ENCODE measurements around the gene EMC6.

GRCh38 chr17:3708366-3708765 is 39.8 kb downstream of the EMC6 start:
- TF ChIP-seq, protein P1, sequence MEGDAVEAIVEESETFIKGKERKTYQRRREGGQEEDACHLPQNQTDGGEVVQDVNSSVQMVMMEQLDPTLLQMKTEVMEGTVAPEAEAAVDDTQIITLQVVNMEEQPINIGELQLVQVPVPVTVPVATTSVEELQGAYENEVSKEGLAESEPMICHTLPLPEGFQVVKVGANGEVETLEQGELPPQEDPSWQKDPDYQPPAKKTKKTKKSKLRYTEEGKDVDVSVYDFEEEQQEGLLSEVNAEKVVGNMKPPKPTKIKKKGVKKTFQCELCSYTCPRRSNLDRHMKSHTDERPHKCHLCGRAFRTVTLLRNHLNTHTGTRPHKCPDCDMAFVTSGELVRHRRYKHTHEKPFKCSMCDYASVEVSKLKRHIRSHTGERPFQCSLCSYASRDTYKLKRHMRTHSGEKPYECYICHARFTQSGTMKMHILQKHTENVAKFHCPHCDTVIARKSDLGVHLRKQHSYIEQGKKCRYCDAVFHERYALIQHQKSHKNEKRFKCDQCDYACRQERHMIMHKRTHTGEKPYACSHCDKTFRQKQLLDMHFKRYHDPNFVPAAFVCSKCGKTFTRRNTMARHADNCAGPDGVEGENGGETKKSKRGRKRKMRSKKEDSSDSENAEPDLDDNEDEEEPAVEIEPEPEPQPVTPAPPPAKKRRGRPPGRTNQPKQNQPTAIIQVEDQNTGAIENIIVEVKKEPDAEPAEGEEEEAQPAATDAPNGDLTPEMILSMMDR (IDR thresholded peaks at IDR 0.05; ENCODE audit: low read length): no peak
- no peak for TF ChIP-seq EZH2 (IDR thresholded peaks at IDR 0.05; ENCODE audit: borderline replicate concordance, low read length)

Measured in OCI-LY1 (cell line).